ENCODE data around the gene TSTD2.
"Not testable (repeated sequence)": the region's sequence is repeated elsewhere in the genome, so short reads cannot be mapped to it uniquely, and the experiment has no call there.

TSTD2 gene

DNA sequence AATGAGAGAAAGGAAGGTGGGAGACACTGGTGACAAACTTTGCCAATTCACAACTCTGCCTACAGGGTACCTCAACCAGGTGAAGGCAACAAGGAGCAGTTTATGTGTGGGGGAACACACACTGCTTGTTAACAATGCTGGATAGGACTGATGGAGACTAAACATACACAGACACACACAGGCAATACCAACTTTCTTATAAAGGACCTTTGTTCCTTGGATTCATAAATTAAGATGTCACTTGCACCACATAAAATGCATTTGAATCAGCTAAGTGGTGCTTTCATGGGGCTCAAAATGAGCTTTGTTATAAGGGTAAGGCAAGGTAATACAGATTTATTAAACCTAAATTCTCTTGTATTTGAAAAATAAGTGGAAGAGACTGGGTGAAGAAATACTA lies 4.0 kb downstream of the TSTD2 start:
- no peak for DNase-seq

DNA sequence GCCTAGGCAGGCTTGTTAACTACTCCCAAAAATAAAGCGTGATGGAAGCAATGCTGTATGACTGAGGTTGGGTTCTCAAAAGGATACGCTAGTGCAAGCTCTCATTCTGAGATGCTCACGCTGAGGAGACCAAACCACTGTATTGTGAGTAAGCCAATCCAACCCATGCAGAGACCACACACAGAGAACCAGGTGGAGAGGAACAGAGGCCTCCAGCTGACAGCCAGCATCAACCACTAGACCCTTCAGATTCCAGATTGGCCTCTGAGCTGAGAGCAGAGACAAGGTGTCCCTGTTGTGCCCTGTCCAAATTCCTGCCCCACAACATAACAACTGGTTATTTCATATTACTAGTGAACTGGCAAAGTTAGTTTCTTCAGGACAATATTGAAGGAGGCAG lies 4.5 kb downstream of the TSTD2 start:
- DNase-seq: no peak

DNA sequence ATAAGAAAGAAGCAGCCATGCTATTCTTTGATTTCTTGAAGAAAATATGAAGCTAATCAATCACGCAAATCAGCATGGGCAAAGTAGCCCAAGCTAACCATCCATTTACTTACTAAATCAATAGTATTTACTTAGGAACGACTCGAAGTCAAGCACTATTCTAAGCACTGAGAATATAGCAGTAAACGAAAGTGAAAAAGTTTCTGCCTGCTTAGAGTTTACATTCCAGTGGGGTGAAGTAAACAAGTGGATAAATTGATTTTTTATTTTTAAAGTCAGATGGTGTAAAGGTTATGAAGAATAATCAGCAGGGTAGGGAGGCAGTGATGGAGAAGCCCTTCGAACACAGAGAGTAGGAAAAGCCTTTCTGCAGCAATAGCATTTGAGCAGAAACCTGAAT lies 5.5 kb downstream of the TSTD2 start:
- DNase-seq: no peak

DNA sequence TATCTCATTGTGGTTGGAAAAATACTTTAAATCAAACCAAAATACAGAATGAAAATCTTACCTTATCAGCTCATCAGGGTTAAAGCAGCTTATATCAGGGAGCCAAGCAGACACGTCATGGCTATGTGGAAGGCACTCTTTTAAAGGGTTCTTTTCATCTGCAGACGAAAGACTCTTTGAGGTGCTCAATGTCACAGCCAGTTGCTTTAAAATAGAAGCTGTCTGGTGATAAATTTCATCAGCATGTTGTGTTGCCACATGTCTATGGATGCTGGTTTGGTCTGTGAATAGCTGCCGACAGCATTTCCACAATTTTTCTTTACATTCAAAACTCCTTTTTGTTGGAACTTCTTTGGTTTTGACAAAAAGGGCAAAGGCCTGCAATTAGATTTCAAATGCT lies 7.5 kb downstream of the TSTD2 start:
- no peak for DNase-seq

DNA sequence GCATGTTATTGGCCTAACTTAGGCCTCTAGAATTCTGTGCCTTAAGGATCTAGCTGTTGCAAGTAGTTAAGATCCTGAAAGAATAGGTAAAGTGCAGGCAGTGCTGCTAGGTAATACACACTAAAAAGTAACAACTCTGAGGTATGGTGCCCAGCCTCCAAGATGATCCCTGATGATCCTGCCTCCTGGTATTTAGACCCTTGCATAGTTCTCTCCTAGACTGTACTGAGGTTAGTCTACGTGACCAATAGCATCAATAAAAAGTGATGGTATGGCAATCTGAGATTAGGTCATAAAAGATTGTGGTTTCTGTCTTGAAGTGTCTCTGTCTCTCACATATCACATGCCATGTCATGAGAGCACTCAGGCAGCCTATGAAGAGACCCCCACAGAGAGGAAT lies 9.2 kb downstream of the TSTD2 start:
- no peak for DNase-seq

DNA sequence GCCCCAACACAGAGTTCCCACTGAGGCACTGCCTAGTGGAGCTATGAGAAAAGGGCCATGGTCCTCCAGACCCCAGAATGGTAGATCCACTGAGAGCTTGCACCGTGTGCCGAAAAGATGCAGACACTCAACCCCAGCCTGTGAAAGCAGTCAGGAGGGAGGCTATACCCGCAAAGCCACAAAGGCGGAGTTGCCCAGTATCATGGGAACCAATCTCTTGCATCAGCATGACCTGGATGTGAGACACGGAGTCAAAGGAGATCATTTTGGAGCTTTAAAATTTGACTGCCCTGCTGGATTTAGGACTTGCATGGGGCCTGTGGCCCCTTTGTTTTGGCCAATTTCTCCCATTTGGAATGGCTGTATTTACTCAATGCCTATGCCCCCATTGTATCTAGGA lies 10.7 kb downstream of the TSTD2 start:
- DNase-seq: not testable (repeated sequence)

DNA sequence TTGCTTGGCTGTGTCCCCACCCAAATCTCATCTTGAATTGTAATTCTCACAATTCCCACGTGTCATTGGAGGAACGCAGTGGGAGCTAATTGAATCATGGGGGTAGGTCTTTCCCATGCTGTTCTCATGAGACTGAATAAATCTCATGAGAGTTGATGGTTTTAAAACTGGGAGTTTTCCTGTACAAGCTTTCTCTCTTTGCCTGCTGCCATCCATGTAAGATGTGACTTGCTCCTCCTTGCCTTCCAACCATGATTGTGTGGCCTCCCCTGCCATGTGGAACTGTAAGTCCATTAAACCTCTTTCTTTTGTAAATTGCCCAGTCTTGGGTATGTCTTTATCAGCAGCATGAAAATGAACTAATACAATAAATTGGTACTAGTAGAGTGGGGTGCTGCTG lies 13.1 kb downstream of the TSTD2 start:
- not testable (repeated sequence) for DNase-seq

DNA sequence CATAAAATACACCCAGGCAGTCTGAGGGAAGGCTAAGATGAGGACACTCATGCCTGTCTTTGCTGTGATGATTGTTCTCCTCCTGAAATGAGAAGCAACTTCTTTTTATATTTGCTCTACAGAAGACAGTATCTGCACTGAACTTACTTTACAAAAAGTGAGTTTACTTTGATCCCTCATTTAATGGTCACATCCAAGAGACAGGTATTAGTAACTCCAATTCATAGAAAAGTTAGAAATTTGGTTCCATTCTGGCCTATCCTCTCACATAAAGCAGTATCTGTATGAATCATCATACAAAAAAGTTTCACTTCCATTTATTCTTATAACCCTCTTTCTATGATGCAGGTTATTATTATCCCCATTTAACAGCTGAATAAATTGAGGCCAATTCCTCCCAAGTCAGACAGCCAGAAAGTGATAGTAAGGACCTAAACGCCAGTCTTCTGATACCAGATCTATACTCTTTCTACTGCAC lies 15.2 kb downstream of the TSTD2 start:
- DNase-seq: no peak

DNA sequence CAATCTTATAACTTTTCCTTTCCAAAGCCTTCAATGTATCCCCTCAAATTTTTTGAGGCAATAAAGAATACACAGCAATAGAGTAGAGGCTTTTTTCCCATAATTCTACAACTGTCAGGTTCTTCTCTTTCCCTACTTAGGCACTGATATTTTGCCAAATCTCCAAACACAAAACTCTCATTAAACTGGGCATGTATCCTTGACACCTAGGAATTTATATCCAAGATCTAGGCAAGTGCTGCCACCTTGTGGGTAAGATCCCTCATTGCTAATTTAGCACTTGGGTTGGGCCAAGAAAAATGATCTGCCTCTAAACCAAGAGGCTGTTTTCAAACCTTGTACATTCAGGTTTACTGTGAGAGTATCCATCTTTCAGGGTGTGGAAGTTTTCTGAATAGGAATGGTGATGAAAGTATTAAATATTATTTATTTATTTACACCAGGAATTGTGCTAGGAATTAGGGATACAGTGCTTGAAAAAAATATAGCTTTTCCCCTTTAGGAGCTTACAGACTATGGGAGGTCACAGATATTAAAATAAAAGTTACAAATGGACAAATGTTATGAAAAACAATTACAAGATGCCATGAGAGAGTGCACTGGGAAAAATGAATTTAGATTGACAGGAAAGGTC lies 17.6 kb downstream of the TSTD2 start:
- DNase-seq: peak; percentile 62 to 79

DNA sequence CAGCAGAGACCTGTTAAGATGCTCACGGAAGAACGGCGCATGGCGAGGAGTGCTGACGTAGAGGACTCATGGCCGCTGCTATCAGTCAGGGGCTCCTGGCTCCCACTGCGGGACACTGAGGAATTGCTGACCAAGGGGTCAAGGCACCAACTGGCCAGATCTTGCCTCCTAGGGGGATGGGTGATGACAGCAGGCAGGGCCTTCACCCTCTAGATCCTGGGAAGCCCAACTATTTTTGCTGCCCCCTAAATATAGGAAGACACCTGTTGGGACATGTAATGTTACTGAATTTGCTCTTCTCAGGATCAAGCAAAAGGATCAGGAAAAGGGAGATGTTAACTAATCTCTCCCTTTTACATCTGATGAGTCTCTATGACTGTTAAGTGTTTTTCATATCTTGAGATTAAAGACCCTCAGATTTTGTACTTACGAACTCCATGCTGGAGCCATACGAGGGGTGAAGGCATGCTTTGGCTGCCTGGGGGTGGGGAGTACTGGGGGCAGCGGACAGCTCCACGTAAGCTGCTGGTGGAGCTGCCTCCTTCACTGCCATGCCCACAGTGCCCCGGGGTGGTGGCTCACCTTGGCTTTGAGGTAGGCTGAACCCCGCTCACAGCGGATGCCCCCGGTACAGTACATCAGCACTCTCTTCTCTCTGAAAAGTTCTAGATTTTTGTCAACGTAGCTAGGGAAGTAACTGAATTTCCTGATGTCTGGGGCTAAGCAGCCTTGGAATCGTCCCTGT lies 28.1 kb downstream of the TSTD2 start:
- no peak for DNase-seq

DNA sequence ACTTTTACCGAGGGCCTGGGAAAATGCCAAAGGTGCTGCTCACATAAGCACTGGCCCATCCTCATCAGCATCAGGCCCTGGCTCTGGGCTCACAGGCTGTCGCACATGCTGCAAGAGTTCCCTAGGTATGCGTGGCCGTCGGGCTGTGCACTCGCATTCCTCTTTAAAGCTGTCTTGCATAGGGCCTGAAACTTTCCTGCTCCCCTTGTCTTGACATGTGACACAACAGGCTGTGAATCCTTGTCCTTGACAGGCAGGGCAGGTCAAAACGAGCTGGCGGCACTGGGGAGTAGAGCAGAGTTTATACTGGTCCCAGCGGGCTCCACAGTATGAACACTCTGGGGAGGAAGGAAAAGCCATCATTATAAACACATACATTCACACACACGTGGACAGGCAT lies 30.7 kb downstream of the TSTD2 start:
- no peak for DNase-seq

DNA sequence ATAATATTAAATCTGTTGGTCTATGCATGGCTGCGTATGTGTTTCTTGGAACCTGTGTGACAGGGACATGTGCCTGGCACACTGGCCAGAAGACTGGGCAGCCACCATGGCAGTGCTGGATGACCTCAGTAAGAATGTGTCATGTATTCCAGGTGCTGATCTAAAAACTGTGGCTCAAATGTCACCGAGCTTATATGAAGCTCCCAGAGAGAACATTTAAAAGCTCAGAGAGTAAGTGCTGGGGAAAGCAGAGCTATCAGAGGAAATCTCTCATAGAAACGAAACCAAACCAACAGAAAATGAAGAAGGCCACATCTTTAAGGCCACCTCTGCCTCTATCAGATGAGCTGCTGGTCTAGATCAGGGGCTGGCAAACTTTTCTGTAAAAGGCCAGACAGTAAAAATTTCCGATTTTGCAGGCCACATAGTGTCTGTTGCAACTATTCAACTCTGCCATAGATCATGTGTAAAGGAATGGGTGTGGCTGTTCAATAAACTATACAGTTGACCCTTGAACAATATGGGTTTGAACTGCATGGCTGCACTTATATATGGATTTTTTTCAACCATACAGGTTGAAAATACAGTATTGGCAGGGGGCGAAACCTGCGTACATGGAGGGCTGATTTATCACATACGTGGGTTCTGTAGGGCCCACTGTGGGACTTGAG lies 31.8 kb downstream of the TSTD2 start:
- no peak for DNase-seq

DNA sequence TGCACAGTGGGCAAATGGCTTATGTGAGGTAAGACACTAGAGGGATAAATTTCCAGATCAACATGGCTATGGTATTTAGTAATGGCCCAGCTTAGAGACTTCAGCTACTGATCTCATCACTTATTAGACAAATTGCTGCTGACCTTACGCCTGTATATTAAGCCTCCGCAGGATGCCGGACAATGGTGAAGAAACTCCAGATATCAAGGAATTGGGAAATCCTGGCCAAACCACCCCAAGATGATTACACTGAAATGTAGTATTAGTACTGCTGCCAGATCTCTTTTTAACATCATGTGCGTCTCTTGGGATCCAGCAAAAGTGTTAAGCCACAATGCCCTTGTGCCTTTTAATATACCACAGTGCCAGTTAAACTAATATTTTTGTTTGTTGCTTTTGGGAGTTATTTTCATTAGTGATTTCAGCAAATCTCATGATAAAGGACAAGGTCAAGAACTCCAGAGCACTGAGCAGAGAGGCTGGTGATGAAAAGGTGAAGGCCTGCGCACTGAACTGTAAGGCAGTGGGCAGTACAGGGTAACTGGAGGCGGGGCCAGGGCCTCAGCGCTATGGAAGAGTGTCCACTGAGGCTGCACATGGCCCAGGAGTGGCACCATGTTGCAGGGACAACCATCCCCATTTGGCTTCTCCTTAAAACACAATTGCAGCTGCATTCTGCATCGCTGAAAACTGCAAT lies 32.5 kb downstream of the TSTD2 start:
- no peak for DNase-seq

DNA sequence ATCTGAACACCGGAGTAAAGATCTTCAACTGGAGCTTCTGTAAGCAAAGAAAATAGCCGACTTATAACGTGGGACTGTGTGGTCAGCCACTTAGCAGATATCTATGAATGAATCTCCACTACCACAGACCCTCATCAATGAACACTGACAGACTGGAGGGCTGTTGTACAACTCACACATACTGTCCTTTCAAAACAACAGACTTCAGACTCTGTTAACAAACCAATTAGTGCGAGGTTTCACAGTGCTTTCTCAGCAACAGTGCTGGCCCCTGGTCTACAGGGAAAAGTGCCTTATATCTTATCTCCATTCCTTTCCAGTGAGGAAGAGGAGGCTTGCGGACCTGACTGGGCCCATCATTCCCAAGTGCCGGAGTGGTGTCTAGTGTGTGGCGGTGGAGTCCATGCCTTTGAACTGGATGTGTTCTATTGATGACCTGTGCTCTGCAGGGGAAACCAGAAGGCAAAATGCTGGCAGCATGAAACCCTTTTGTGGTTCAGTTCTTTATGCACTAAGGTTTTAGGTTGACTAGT lies 33.8 kb downstream of the TSTD2 start:
- DNase-seq: no peak

DNA sequence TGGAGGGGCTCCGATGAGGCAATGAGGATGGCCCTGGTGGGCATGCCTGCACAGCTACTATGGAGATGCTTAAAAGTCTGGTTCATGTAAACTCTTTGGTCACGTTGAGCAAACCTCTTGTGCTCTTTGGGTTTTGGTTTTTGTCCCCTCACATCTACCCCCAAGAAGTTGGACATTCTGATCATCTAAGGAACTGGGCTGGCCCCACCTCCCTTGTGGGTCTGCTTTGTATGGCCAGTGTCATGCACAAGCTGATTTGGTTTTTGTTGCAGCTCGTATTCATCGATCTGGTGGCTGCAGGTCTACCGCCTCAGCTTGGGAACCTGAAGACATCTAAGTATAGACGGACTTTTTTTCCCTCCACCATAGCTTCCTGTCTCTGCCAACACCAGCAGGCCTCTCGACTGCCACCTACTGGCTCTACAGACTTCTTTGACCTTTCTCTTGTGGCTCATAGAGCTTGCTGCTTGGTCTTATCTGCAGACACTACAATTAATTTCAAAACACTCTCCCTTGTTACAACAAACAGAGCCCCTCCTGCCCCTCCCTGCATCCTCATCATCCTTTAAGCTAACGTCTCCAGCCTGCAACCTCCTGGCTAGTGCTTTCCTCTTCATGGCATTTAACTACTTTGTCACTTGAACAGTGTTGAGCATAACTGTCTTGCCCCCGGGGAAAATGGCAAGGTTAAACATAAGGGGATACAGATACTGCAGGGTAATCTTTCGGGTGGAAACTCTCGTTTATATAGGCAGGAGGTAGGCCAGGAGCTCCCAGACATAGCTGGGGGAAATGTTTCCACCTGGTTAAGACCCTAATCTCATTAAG lies 34.5 kb downstream of the TSTD2 start:
- peak; percentile 83 to 91 for DNase-seq

DNA sequence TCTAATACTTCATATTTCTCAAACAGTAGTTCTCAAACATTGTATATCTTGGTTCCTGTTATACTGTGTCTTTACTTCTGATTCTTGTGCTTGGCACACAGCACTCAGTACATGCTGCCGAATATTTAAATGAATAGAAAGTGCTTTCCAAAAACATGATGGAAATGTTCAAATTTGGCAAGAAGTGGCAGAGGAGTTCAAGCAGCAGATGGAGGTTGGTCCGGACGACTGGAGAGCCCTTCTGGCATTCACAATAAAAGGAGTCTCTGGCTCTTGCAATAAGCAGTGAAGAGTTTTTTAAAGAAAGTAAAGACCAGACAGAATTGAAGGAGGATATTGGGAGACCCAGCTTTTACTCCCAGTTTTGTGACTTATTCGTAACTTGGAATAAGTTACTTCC lies 36.3 kb downstream of the TSTD2 start:
- DNase-seq: no peak

DNA sequence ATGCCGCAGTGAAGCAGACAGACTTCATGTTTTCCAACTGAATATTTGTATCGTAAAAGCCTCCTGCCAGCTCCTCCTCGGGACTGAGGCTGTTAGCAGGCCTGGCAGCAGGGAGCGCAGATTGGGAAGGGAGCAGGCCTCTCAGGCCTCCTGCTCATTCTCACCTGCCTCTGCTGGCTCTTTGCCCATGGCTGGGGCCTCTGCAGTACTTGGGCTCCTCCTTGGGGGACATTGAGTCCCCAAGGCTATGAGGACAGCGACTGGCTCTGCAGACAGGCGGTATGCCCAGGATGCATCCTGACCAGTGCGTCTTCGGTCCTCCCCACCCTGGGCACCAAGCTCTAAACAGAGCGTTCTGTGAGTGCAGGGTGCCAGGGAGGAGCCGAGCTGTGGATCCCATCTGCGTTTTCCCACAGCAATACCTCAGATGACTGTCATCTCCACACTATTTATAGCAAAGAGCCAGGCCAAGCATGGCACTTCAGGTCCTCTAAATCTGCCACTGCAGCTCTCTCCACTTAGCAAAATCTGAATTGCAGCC lies 38.7 kb downstream of the TSTD2 start:
- DNase-seq: no peak

DNA sequence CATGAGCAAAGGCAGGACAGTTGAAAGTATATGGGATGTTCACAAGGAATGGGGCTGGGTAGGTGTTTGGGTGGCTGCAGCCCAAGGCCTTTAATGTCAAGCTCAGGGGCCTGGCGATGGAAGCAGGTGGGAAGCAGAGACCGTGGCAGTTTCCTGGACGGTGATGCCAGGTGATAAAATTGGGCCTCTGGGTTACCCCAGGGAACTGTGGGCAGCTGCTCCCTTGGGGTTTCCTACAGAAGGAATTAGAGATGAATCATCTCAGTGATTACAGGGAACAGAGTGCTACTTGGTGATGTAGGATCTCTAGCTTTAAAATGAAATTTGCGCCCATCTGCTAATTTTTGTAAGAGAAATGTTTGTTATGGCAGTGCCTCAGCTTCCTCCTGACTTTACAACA lies 39.2 kb downstream of the TSTD2 start:
- no peak for DNase-seq

DNA sequence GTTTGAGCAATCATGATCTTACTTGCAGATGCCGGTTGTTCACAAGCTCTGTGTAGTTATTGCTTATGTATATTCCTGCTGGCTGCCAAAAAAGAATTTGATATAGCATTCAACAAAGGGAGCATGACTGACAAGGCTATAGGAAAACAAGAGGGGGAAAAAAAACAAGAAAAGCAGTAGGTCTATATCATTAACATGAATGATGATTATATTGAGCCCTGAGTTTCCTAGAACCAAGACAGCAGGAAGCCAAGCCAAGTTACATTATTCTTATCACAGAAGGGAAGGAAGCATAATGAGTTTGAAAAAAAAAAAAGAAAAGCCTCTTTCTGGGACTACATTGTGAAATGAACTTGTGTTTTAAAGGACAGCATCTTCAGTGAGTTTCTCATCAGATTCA lies 41.0 kb downstream of the TSTD2 start:
- DNase-seq: no peak

DNA sequence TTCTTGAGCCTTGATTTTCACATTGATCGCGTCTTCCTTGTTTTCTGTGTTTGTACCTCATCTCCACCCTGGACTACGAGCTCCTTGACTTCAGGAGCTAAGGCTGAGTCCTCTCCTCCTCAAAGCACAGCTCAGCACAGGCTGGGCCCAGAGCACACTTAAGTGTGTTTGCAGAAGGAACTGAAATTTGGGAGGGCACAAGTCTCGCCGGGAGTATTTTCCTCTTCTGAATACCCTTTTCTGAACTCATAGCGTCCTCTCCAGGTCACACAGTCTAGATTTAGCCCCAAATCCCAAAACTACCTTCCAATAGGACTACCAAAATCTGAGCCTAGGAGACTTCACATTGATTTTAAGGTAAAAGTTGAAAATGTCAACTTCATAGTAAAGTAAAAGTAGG lies 41.6 kb downstream of the TSTD2 start:
- no peak for DNase-seq

DNA sequence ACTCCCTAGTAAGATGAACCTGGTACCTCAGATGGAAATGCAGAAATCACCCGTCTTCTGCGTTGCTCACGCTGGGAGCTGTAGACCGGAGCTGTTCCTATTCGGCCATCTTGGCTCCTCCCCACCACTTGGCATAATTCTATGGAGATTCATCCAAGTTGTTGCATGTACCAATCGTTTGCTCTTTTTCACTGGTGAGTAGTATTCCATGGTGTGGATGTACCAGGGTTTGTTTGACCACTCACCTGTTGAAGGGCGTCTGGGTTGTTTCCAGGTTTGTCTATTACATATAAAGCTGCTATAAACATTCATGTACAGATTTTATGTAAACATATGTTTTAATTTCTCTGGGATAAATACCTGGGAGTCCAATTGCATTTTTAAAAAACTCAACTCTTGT lies 46.3 kb downstream of the TSTD2 start:
- not testable (repeated sequence) for DNase-seq

DNA sequence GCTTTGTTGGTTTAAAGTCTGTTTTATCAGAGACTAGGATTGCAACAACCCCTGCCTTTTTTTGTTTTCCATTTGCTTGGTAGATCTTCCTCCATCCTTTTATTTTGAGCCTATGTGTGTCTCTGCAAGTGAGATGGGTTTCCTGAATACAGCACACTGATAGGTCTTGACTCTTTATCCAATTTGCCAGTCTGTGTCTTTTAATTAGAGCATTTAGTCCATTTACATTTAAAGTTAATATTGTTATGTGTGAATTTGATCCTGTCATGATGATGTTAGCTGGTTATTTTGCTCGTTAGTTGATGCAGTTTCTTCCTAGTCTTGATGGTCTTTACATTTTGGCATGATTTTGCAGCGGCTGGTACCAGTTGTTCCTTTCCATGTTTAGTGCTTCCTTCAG lies 48.4 kb downstream of the TSTD2 start:
- not testable (repeated sequence) for DNase-seq

Data from Kasumi-1 (cell line).